Vagina (tissue), 2 donors: ENCODE measurements around the gene GSTO1.

ENCODE experiments used
- CTCF ChIP-seq, 3 experiments: fragments of 450-650 bp in 2 of 3; fragments of 200-600 bp in 1 of 3; sonication (generic) in 1 of 3; IDR thresholded peaks; one replicate each; pipeline ENCODE4 v1.5.1; 2017 to 2019; ENCODE audit warnings: antibody characterized with exemption in 3 of 3, mild to moderate bottlenecking in 2 of 3, moderate library complexity in 2 of 3
- POLR2AphosphoS5 ChIP-seq, 2 donors: sonication (generic); formaldehyde crosslinking; IDR thresholded peaks; one replicate each; pipeline ENCODE4 v1.9.0; 2017; ENCODE audit warnings: antibody characterized with exemption in 2 of 2, mild to moderate bottlenecking in 2 of 2, low read depth in 1 of 2; ENCODE audit not compliant: insufficient read depth in 1 of 2

- no peak for TF ChIP-seq CTCF (IDR thresholded peaks at IDR 0.05)
- no peak for TF ChIP-seq POLR2AphosphoS5 (IDR thresholded peaks at IDR 0.05; ENCODE audit: insufficient read depth in 1 of 2, low read depth in 1 of 2)
These were observed 24.2 kb upstream of the GSTO1 start for GRCh38 chr10:104230490-104230889.
